ENCODE results near the gene NBPF3.
"Not testable (repeated sequence)": the region's sequence is repeated elsewhere in the genome, so short reads cannot be mapped to it uniquely, and the experiment has no call there.

- TF ChIP-seq CTCF, POLR2A, EP300 (IDR thresholded peaks at IDR 0.05): not testable (repeated sequence)
These were observed 43.9 kb downstream of the NBPF3 start for GRCh38 chr1:21483881-21484280.
